ENCODE measurements around the gene PACS2.
"Not testable (repeated sequence)": the region's sequence is repeated elsewhere in the genome, so short reads cannot be mapped to it uniquely, and the experiment has no call there.

The PACS2 gene

GRCh38 chr14:105348169-105348944, 33.8 kb downstream of the PACS2 start:
- in situ Hi-C loops (cut with HindIII; ENCODE audit: low sequenced_read_pairs) = no loop called here

GRCh38 chr14:105348945-105349699, 34.6 kb downstream of the PACS2 start:
- in situ Hi-C loops (cut with HindIII; ENCODE audit: low sequenced_read_pairs) = no loop called here

GRCh38 chr14:105349992-105350391, 35.4 kb downstream of the PACS2 start:
- in situ Hi-C loops (cut with HindIII; ENCODE audit: low sequenced_read_pairs) = loop anchor here (10.0 kb wide), 1 partner anchor 415 kb away; no protein-coding TSS in a partner anchor

GRCh38 chr14:105350450-105351244, 36.1 kb downstream of the PACS2 start:
- in situ Hi-C loops (cut with HindIII; ENCODE audit: low sequenced_read_pairs) = loop anchor here (10.0 kb wide), 1 partner anchor 416 kb away; no protein-coding TSS in a partner anchor

GRCh38 chr14:105351410-105351809, 36.9 kb downstream of the PACS2 start:
- in situ Hi-C loops (cut with HindIII; ENCODE audit: low sequenced_read_pairs) = loop anchor here (10.0 kb wide), 1 partner anchor 417 kb away; no protein-coding TSS in a partner anchor

GRCh38 chr14:105351920-105352851, 37.6 kb downstream of the PACS2 start:
- in situ Hi-C loops (cut with HindIII; ENCODE audit: low sequenced_read_pairs) = loop anchor here (10.0 kb wide), 1 partner anchor 417 kb away; no protein-coding TSS in a partner anchor

- in situ Hi-C loops (cut with HindIII; ENCODE audit: low sequenced_read_pairs) = loop anchor here (10.0 kb wide), 1 partner anchor 418 kb away; no protein-coding TSS in a partner anchor
Measured at GRCh38 chr14:105353136-105353535, 38.6 kb downstream of the PACS2 start.

- in situ Hi-C loops (cut with HindIII; ENCODE audit: low sequenced_read_pairs) = loop anchor here (10.0 kb wide), 1 partner anchor 420 kb away; no protein-coding TSS in a partner anchor
Measured at GRCh38 chr14:105354541-105354940, 40.0 kb downstream of the PACS2 start.

GRCh38 chr14:105355049-105355575, 40.6 kb downstream of the PACS2 start:
- in situ Hi-C loops (cut with HindIII; ENCODE audit: low sequenced_read_pairs) = loop anchor here (10.0 kb wide), 1 partner anchor 420 kb away; no protein-coding TSS in a partner anchor

- in situ Hi-C loops (cut with HindIII; ENCODE audit: low sequenced_read_pairs) = loop anchor here (10.0 kb wide), 1 partner anchor 421 kb away; no protein-coding TSS in a partner anchor
Measured at GRCh38 chr14:105355850-105356604, 41.5 kb downstream of the PACS2 start.

GRCh38 chr14:105356927-105357326, 42.4 kb downstream of the PACS2 start:
- in situ Hi-C loops (cut with HindIII; ENCODE audit: low sequenced_read_pairs) = loop anchor here (10.0 kb wide), 1 partner anchor 422 kb away; no protein-coding TSS in a partner anchor

GRCh38 chr14:105357626-105358025, 43.1 kb downstream of the PACS2 start:
- in situ Hi-C loops (cut with HindIII; ENCODE audit: low sequenced_read_pairs) = loop anchor here (10.0 kb wide), 1 partner anchor 423 kb away; no protein-coding TSS in a partner anchor

GRCh38 chr14:105358140-105358846, 43.7 kb downstream of the PACS2 start:
- in situ Hi-C loops (cut with HindIII; ENCODE audit: low sequenced_read_pairs) = loop anchor here (10.0 kb wide), 1 partner anchor 423 kb away; no protein-coding TSS in a partner anchor

- in situ Hi-C loops (cut with HindIII; ENCODE audit: low sequenced_read_pairs) = loop anchor here (10.0 kb wide), 1 partner anchor 424 kb away; no protein-coding TSS in a partner anchor
Measured at GRCh38 chr14:105358943-105359342, 44.4 kb downstream of the PACS2 start.

- in situ Hi-C loops (cut with HindIII; ENCODE audit: low sequenced_read_pairs) = not testable (repeated sequence)
Measured at GRCh38 chr14:105361412-105361811, 46.9 kb downstream of the PACS2 start.

- in situ Hi-C loops (cut with HindIII; ENCODE audit: low sequenced_read_pairs) = no loop called here
Measured at GRCh38 chr14:105363847-105364708, 49.5 kb downstream of the PACS2 start.

- in situ Hi-C loops (cut with HindIII; ENCODE audit: low sequenced_read_pairs) = no loop called here
Measured at GRCh38 chr14:105365101-105365500, 50.6 kb downstream of the PACS2 start.
